GM19463 (cell line): ENCODE data around the gene DHFR2.
A peak's percentile ranks its signal among the peaks of the same experiment; 100 is the strongest.
"Not testable (repeated sequence)": the region's sequence is repeated elsewhere in the genome, so short reads cannot be mapped to it uniquely, and the experiment has no call there.

Experiments used
- ATAC-seq: cut with Tn5 transposase; IDR thresholded peaks from one replicate; pipeline ENCODE4 v1.9.1; 2021; ENCODE audit warnings: mild to moderate bottlenecking, moderate library complexity; ENCODE audit not compliant: unreplicated experiment

Gene DHFR2

DNA sequence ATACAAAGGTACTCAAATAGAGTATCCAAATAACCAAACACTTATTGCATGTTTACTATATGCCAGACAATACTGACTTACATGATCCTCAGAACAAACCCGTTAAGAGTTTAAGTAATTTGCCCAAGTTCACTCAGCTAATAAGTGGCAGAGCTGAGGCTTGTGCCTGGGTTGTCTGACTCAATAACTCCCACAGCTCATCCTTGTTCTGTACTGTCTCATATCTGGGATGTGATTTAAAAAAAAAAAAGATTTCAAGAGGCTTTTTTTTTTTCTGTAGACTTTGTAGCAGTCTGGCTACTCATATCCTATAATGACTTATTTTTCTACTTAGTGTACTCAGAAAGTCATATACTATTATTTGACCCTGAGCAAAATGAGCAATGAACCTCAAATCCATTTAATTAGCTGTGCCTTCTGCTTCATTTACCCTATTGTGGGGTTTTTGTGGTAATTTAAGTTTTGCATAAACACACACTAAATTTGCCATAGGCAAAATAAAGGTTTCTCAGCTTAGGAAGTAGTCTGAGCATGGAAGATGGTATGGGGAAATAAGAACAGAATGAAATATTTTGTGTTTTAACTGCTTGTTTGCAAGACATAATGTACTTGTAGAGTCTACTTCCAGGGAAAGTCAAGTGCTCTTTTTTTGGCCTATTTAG is 3.2 kb upstream of the DHFR2 start:
- no peak for ATAC-seq

DNA sequence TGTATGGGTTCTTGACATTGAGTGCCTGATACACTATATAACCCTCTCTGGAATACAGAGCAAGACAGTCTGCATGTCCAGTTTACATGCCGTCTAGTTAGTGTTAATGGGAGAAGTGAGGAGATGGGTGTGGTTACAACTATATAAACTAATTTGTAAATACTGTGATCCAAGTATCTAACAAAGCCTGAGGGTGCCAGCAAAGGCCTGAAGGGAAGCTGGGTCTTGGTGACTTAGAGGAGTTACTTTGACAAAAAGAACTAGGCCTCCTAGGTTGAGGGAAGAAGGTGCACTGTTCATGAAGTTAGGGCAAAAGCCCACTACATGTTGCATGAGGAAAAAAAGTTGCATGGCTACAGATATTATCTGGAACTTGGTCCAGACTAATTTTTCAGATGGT is 2.4 kb upstream of the DHFR2 start:
- ATAC-seq: no peak

DNA sequence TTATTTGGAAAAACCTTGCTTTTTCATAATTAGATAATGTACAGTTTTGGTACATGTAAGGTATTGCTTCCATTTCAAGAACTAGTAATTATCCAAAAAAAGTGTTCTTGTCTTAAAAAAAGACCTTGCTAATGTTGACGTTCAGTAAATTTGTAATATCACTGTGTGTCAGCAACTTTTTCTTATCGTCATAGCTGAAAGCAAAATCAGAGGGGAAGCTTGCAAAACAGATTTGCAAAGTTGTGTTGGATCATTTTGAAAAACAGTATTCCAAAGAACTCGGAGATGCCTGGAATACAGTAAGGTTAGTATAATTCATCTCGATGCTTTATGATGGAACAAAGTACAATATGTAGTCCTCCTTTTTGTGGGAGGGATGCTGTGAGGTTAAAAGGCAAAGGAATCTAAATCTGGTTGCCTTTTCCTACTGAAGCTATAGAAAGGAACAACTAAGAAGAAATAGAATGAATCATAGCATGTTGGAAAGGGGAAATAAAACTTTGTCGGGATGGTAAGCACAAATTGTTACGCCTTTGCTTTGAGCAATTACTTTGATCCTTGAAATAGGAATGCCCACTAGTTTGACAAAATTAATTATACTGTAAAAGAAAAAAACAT is 1.6 kb upstream of the DHFR2 start:
- ATAC-seq: no peak

DNA sequence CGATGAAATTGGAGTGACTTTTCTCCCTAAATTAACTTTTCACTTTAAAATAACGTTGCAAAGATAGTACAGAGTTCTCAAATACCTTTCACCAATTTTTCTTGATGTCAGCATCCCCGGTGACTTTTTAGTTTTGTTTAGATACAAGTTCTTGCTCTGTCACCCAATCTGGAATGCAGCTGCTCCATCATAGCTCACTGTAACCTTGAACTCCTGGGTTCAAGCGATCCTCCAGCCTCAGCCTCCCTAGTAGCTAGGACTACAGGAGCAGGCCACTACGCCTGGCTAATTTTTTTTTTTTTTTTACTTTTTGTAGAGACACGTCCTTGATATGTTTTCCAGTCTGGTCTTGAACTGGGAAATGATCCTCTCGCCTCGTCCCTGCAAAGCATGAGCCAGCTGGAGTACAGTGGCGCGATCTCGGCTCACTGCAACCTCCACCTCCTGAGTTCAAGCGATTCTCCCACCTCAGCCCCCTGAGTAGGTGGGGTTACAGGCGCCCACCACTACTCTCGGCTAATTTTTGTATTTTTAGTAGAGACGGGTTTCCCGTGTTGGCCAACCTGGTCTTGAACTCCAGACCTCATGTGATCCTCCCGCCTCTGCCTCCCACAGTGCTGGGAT is 892 bp upstream of the DHFR2 start:
- no peak for ATAC-seq

DNA sequence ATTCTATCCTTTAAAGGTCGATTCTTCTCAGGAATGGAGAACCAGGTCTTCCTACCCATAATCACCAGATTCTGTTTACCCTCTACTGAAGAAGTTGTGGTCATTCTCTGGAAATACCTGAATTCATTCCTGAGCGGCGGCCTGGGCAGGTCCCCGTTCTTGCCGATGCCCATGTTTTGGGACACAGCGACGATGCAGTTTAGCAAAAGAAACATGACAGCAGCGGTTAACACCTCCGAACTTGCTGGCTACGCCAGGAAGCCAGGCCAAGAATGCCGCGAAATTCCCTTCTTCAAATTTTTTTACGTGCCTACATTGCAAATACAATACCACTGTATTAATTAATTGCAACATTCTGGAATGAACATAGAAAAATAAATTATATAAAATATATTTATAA is 1.4 kb downstream of the DHFR2 start:
- no peak for ATAC-seq

DNA sequence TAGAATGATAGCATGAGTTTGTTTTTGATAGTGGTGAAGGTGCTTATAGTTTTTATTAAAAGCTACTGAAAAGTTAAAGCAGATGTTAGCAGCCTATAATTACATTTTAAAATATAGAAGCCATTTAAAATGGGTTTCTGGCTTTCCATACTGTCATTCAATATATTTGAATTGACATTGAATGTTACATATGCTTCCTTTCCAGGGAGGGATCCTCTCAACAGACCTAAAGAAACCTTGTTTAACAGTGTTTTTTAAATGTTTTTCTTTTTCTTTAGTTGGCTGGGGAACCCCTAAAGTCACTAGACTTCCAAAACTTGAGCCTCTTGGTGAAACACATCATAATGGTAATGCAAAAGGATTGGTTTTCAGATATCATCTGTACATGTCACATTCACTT is 12.2 kb downstream of the DHFR2 start:
- ATAC-seq: no peak

DNA sequence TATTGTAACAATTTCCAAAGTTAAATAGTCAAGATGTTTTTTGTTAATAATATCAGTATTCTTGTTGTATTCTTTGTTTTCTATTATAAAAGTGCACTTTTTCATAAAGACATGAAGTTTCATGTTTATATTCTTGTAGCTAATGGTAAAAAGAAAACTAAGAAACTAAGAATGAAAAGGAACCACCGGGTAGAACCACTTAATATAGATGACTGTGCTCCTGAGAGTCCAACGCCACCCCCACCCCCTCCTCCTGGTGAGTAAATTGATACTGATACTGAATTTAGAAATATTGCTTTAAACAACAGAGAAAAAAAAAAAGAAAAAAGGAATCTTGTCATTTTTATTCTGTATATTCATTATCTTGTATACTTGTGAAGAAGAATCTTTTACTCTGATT is 13.4 kb downstream of the DHFR2 start:
- no peak for ATAC-seq

DNA sequence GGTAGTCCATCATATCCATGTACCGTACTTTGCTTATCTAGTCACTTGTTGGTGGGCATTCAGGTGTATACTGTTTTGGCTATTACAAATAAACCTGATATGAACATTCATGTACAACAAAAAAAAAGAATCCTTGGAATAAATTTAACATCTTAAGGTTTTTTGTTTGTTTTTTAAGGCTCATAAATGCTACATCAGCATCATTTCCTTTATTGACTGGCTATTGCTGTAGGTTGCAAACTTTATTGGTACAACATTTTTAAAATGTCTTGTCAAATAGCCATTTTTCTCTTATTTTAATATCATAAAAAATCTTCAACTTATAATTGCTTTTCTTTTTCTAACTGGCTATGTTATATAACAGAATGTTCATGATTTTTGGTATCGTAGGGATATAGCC is 16.2 kb downstream of the DHFR2 start:
- ATAC-seq: no peak

DNA sequence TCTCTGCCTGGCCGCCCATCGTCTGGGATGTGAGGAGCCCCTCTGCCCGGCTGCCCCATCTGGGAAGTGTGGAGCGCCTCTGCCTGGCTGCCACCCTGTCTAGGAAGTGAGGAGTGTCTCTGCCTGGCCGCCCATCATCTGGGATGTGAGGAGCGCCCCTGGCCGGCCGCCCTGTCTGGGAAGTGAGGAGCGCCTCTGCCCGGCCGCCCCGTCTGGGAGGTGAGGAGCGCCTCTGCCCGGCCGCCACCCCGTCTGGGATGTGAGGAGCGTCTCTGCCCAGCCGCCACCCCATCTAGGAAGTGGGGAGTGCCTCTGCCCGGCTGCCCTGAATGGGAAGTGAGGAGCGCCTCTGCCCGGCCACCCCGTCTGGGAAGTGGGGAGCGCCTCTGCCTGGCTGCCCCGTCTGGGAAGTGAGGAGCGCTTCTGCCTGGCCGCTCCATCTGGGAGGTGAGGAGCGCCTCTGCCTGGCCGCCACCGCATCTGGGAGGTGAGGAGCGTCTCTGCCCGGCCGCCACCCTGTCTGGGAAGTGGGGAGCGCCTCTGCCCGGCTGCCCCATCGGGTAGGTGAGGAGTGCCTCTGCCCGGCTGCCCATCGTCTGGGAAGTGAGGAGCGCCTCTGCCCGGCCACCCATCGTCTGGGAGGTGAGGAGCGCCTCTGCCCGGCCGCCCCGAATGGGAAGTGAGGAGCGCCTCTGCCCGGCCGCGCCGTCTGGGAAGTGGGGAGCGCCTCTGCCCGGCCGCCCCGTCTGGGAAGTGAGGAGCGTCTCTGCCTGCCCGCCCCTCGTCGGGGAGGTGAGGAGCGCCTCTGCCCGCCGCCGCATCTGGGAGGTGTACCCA is 18.4 kb downstream of the DHFR2 start:
- ATAC-seq: not testable (repeated sequence)

DNA sequence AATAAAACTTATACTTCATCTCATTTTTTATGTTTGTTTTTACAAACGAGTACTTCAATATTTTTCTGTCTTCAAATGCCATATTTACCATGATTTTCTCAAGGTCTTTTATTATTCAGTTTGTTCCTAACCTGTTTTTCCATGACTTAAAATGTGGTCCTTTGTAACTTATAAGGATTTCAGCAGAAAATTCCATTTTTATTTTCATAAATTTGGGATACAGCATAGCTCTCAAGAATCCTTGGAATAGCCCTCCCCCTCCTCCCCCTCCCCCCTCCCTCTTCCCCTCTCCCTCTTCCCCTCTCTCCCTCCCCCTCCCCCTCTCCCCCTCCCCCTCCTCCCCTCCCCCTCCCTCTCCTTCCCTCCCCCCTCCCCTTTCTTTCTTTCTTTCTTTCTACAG is 19.4 kb downstream of the DHFR2 start:
- ATAC-seq: no peak

DNA sequence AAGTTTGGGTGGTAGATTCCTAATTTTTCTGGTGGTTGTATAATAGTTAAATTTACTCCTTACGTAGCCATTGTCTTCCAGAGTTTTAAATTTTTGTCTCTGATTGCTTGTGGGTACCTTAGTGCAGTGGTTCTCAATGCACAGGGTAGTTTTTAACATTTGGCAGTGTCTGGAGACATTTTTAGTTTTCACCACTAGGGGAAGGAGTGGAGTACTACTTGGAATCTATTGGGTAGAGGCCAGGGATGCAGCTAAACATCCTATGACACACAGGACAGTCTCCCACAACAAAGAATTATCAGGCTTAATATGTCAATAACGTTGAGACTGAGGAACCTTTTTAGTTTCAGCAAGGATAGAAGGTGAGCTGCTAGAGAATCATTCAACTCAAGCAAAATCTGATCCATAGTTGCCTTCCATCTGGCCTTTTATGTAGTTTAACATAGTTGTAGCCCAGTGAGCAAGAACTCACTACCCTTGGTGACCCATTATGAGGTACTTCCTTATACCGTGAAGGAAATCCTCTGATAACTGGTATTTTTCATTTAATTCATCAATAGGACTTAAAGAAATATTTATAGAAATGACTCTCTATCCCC is 25.7 kb downstream of the DHFR2 start:
- ATAC-seq: peak; percentile 81

DNA sequence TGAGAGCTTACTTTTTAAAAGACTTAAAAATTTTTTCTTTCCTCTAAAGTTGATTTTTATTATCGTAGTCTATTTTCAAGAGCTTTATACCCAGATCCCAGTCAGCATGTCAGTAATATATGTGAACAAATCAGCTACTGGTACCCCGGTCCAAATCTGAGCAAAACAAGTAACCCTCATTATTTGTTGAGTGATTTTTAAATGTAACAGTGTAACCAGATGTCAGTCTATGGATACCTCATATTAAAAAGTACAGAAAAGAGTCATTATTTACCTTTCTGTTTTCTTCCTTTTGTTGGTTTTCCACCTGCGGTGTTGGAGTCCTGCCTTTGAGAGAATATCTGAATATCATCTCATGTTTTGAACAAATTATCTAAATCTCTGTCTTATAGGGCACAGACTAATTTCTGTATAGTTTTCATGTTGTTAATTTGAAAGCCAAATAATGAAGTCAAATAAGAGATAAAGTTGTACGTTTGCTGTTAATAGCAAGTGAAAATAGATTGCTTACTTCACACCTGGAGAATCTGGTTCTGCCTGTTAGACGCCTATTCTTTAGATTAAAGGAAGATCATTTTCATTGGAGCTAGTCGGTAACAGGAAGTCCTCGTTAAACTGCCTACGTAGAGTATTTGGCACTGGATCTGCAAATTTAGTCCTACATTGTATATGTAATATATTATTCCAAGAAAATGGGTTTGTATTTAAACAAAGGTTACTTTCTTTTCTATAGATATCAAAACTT is 34.5 kb downstream of the DHFR2 start, which contains the start of gene STX19:
Gene STX19 (minus strand): TSS at position 505 of the 745 bp plus-strand sequence. CDS start 13,328 bp downstream, outside the sequence.
- no peak for ATAC-seq

DNA sequence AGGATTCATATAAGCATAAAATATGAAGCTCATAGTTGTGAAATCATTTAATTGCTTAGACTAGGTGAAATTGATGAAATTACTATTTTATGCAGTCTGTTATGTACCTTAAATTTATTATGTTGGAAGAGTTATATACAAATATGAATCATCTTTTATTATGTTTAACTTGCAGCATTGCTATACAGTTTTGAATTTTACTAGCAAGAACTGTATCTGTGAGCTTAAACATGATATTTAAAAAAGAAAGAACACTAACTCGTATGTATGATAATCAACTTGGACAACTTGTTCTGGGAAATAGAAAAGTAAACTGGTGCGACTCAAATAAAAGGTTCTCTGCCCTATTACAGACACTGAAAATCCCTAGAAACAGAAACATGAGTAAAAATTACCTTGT is 36.1 kb downstream of the DHFR2 start:
- no peak for ATAC-seq

DNA sequence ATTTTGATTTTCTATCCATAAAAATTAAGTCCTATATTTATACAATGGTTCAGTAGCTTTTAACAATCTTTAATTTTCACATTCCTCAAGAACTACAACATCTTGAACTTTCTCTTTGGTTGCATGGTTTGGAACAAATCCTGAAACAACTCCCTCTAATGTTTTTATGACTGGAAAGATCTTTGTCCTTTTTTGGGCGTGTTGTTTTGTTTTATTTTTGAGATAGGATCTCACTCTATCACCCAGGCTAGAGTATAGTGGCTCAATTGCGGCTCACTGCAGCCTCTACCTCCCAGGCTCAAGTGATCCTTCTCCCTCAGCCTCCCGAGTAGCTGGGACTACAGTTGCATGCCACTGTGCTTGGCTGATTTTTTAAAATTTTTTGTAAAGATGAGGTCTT is 38.3 kb downstream of the DHFR2 start:
- no peak for ATAC-seq

DNA sequence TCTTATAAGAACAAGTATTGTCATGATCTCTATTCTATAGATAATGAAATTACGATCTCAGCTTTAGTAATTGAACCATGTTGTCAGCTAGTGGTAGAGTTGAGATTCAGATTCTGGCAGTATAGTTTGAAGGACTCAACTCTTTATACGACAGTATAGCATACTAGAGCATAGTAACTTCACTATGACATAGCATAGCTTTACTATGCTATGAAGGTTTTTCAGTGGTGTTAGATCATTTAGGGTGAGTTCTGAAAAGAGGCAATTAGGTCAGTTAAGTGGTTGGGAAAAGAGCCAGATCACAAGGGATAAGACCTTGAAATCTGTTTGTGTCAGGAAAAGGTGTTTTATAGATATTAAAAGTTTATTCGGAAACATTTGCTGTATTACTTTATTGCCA is 42.4 kb downstream of the DHFR2 start:
- no peak for ATAC-seq

DNA sequence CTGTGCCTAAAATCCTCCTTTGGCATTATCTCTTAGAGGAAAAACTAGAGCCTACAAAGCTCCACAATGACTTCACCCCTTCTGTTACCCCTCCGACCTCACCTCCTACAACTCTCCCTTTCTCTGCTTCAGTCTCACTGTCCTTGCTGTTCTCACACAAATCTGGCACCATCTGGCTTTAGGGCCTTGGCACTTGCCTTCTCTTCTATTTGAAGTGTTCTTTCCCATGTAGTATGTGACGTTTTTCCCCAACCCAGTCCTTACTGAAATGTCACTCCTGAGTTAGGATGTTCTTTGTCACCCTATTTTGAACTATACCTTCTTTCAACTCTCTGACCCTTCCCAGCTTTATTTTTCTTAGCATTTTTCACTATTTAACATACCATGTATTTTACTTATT is 43.1 kb downstream of the DHFR2 start:
- no peak for ATAC-seq

DNA sequence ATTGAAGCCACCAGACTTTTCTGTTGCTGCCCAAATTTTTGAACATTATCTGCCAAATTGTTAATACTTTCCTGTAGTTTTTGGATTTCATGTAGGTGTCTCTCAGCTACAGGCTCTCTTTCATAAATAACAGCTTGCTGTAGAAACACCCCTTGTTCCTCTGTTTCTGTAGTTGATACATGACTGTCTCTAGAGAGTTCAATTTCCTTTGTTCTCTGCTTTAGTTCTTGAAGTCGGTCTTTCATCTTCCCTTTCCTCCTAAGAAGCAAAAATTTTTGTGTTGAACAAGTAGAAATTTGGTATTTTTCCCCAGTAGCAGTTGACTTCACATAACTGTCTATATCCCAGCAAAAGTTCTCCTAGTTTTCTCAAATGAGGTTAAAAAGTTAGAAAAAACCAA is 47.7 kb downstream of the DHFR2 start:
- ATAC-seq: no peak

DNA sequence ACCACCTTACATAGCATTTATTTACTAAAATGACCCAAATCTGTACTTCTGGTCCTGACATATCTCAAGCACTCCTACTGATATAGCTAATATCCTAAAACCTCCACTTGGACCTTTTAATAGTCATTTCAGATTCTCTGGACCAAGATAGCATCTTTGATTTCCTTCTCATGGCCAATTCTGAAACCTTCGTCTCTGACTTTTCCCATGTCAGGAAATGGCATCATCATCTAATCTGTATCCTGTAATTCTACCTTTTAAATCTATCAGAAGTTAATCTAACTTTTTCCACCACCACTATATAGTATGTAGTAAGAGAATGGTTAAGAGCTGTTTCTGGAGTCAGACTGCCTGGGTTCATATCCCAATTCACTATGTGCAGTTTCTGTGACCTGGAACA is 50.5 kb downstream of the DHFR2 start:
- ATAC-seq: no peak

DNA sequence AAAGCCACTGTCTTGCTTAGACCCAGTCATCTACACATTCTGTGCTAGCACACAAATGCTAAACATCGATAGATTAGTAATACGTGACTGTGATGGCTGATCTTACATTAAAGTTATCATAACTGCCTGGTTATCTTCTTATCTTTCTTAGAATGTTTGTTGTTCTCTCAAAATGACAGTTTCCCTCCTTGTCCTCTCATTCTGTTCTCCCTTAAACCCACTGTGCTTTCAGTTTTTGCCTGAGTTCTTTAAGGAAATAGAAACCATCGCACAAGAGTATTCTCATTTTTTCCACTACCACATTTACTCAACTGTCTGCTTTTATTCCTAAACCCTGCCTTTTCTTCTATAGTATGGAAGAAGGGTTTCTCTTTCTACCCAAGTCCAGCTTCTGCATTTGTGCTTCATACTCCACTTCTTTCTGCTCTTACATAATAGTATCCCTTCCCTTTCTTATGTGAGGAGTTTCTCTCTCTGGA is 51.4 kb downstream of the DHFR2 start:
- ATAC-seq: no peak

DNA sequence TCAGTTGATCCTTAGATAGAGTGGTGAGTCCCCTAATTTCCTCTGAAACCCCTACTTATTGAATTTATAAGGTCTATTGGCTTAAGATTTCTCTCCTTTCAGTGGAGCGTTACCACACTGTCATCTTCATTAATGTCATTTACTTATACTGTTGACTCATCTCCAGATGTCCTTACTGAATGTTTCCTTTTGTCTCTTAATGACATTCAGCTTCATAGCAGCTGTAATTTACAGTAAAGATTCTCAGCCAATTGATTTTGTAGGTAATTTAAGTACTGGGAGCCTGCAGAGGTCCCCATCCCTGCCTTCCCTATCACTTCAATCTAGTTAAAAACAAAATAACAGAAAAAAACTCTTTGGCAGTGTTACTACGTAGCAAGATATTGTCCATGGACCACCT is 53.1 kb downstream of the DHFR2 start:
- ATAC-seq: no peak
